NCI-H2227 (cell line): ENCODE measurements around the gene ZNF772.
"Not testable (repeated sequence)": the region's sequence is repeated elsewhere in the genome, so short reads cannot be mapped to it uniquely, and the experiment has no call there.

Experiments
- DNase-seq: peaks from one replicate; lab custom pipeline; 2025; ENCODE audit not compliant: unreplicated experiment; lab: John Stamatoyannopoulos, UW

ZNF772 gene

DNA sequence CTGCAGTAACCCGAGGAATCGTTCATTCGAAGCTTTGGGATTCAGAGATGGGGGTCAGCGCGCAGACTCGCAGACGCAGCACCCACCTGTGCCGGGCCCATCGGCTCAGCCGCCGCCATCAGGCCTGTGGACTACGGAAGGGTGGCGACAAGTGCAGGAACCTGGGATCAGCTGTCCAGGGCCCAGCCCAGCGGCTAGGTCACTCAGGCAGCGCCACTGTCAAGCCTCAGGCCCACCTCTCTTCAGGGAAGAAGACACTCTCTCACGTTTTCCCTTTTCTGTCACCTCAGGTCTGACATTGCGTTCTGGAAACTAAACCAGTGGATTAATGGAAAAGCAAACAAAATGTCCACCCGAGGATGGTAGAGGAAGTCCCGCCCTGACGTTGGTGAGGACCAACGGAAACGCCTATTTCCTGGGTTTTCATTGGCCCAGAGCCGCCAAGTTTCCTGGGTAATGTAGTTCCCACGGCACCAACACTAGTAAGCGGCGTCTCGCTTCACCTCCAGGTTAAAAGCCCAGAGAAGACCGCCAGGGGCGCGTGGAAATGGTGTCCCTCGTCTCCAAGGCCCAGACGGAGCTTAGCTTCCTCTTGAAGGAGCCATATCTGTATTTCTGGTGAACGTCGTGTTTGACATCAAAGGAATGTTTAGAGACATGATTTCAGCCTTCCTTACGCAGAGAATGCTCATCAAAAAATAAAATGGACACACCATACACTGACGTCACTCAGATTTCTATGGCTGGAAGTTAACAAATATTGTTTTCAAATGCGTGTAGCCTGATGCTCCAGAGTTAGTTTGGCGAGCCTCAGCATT is at the start of gene ZNF772:
ZNF772 (minus strand) TSS at position 376 of the 818 bp plus-strand sequence; CDS start at position 119, 257 bp downstream.
- DNase-seq: peak; percentile 98

DNA sequence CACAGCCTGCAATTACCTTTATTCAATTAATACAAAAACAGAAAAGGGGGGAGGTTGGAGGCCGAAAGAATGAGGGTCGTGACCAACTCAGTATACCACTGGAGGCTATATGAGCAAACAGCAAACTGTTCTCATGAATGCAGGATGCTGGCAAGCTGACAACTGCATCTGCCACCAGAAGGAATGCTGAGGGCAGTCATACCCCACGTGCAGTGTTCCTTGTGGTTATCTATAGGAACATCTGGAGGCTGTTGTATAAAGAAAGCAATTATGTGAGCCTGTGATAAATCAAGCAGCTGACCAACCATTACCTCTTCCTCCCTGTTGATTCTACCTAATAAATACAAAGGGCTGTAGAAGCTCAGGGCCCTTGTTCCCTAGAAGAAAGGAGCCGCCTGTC is 40.7 kb upstream of the ZNF772 start:
- not testable (repeated sequence) for DNase-seq

DNA sequence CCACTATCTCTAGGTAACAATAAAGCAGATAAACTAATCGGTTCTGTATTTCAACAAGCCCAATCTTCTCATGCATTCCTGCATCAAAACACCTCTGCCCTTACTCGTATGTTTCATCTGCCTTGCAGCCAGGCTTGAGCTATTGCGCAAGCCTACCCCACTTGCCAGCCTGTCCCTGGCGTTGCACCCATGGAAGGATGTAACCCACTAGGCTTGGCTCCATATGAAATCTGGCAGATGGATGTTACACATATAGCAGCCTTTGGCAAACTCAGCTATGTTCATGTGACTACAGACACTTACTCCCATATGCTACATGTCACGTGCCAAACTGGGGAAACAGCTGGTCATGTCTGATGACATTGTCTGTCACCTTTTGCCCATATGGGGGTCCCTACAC is 37.9 kb upstream of the ZNF772 start:
- no peak for DNase-seq

DNA sequence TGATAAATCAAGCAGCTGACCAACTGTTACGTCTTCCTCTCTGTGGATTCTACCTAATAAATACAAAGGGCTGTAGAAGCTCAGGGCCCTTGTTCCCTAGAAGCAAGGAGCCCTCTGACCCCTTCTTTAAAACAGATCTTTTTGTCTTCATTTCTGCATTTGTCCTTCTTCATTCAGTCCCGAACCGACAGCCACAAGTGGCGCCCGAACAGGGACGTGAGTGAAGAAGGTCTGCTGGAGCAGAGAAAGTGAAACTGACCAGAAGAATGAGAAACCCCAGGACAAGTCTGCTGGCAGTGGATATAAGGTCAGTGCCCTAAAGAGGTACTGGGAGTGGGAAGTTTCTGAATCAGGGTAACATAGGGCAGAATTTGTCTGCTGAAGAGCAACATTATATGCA is 35.5 kb upstream of the ZNF772 start:
- DNase-seq: peak; percentile 62

DNA sequence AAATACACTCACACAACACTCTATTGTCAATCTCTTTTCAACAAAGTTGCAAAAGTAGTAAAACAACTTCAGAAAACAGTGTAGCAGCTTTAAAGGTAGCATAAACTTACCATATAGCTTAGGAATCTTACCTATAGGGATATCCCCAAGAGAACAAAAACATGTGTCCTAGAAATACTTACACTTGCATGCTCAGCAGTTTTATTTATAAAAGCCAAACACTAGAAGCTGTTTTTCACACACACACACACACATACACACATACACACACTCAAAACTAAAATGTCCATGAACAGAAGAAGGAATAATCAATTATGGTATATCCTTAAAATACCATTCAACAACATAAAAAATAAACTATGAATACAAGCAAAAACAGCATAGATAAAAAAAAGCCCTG is 34.1 kb upstream of the ZNF772 start:
- no peak for DNase-seq

DNA sequence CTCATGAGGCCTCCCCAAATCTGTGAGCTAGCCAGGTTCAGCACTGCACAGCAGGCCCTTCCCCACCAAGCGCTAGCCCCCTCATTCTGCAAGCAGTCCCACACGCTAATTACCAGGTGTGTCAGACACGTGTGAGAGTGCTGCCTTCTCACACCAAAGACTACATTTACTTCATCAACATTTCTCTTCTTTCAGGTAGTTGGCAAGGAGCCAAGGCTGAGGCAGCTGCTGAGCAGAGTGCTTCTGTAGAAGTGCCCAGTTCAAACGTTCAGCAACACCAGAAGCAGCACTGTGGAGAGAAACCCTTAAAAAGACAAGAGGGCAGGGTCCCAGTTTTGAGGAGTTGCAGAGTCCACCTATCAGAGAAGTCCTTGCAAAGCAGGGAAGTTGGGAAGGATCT is 28.8 kb upstream of the ZNF772 start:
- DNase-seq: no peak

DNA sequence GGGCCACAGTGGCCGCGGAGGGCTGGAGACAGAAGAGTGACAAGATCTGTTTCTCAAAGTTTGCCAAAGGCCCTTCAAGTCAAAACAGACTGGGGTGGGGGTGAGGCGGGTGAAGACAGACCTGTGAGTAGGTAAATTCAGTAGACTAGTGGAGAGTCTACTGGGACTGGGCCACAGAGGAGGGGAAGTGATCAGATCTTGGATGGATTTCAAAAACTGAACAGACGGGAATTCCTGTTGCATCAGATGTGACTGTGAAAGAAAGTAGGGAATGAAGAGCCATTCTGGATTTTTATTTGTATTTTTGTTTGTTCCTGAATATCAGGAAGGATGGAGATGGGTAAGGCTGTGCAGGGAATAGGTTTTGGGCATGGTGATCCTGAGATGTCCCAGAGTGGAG is 23.0 kb upstream of the ZNF772 start:
- DNase-seq: not testable (repeated sequence)

DNA sequence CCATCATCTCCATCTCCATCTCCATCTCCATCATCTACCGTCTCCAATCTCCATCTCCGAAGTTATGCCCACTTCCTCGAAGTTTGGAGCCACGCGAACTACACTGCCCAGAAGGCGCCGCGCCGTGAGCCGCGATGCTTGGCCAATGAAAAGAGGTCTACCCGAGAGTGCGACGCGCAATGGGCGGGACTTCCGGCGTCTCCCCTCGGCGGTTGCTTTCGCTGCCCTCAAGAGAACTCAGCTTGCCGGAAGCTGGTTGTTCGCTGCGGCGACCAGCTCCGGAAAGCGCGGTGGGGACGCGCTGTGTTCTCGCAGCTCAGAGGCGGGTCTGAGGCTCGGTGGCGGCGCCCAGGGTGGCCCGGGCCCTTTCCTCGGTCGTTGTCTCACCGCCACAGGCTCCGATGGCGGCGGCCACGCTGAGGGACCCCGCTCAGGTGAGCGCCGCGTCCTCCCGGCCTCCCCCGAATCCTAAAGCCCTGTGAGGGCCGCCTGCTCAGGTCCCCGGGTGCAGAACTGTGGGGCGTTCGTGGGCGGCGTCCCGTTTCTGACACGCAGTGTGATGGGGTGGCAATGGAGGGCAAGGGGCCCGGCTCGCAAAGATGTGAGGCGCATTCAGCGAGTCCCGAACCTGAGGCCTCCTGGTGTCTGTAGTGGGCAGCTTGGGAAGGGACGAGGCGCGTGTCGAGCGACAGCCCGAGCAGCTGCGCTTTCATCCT is 22.5 kb upstream of the ZNF772 start, which contains the start of gene ZNF773:
ZNF773 (plus strand) TSS at position 259 of the 716 bp plus-strand sequence; CDS start at position 402, 143 bp downstream.
- peak; percentile 100 for DNase-seq

DNA sequence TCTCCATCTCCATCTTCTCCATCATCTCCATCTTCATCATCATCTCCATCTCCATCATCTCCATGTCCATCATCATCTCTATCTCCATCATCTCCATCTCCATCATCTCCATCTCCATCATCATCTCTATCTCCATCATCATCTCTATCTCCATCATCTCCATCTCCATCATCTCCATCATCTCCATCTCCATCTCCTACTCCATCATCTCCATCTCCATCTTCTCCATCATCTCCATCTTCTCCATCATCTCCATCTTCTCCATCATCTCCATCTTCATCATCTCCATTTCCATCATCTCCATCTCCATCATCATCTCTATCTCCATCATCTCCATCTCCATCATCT is 21.9 kb upstream of the ZNF772 start:
- not testable (repeated sequence) for DNase-seq

DNA sequence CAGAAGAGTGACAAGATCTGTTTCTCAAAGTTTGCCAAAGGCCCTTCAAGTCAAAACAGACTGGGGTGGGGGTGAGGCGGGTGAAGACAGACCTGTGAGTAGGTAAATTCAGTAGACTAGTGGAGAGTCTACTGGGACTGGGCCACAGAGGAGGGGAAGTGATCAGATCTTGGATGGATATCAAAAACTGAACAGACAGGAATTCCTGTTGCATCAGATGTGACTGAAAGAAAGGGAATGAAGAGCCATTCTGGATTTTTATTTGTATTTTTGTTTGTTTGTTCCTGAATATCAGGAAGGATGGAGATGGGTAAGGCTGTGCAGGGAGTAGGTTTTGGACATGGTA is 10.9 kb upstream of the ZNF772 start:
- not testable (repeated sequence) for DNase-seq

DNA sequence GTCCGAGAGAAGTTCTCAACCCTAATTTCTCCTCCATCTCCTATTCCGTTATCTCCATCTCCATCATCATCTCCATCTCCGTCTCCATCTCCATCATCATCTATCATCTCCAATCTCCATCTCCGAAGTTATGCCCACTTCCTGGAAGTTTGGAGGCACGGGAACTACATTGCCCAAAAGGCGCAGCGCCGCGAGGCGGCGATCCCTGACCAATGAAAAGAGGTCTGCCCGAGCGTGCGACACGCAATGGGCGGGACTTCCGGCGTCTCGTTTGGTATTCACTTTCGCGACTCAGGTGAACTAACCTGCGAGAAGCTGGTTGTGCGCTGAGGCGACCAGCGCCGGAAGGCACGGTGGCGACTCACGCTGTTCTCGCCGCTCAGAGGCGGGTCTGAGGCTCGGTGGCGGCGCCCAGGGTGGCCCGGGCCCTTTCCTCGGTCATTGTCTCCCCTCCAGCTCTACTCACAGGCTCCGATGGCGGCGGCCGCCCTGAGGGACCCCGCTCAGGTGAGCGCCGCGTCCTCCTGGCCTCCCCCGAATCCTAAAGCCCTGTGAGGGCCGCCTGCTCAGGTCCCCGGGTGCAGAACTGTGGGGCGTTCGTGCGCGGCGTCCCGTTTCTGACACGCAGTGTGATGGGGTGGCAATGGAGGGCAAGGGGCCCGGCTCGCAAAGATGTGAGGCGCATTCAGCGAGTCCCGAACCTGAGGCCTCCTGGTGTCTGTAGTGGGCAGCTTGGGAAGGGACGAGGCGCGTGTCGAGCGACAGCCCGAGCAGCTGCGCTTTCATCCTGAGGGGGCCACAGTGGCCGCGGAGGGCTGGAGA is 10.3 kb upstream of the ZNF772 start, which contains the start of gene ZNF419:
ZNF419 (plus strand) TSS at position 274 of the 822 bp plus-strand sequence; CDS start at position 475, 201 bp downstream.
- DNase-seq: peak; percentile 98

DNA sequence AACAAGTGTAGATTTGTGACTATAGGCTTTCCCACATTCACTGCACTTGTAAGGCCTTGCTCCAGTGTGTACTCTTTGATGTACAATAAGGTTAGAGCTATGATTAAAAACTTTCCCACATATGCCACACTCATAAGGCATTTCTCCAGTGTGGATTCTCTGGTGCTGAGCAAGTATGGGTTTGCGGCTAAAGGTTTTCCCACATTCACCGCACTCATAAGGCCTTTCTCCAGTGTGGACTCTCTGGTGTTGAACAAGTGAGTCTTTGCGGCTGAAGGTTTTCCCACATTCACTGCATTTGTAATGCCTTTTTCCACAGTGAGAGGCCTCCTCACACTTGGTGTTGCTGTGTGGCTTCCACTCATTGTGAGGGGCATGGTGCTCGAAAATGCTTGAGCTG is 3.7 kb downstream of the ZNF772 start:
- peak; percentile 25 for DNase-seq

DNA sequence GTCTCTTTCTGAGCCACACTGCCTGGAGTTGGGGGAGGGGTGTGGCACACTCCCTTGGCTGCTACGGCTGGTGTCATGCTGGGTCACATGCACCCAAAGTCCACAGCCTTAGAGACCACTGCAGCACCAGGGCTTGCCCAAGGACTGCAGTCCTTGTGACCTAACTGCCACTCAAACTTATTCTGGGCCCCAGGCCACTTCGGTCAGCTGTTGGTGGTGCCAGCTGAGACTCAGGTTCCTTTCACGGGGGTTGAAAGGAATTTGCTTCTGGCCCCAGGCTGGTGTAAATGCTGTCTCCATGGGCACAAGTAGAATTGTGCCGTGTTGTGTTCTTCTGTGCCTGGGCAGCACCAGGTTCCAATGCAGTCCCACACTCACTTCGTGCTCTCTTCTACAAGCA is 10.9 kb downstream of the ZNF772 start:
- no peak for DNase-seq

DNA sequence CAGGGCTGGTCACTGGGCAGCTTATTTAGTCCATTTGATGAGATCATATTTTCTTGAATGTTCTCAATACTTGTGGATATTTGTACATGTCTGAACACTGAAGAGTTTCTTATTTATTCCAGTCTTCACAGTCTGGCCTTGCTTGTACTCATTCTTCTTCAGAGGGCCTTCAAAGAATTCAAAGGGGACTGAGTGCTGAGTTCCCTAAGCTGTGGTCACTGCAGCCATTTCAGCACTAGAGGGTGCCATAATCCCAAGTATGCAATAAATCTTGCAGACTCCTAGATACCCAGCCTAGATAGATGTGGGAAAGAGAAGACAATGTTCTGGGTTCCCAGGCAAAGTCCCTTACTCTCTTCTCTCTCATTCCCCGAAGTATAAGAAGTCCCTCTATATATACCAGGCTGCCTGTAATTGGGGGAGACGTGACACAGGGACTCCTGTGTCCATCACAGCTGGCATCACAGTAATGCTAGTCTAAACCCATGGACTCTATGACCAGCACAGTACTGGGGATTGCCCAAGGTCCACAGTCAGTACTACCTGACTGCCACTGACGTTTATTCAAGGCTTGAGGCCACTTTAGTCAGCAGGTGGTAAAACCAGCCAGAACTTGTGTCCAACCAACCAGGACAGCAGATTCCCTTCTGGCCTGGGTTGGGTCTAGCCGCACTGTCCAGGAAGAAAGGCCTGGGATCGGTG is 11.5 kb downstream of the ZNF772 start:
- DNase-seq: no peak

DNA sequence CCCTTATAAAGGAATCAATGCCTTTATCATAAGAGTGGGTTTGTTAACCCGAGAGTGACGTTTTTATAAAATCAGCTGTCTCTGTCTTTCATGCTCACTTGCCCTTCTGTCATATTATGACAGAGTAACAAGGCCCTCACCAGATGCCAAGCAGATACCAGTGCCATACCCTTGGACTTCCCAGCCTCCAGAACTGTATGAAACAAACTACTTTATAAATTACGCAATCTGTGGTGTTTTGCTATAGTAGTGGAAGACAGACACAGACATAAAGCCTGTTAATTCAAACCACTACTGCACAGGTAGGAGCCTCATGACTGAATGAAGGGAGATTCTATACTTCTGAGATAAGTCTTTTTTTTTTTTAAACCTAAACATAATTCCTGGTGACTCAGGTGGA is 25.1 kb downstream of the ZNF772 start:
- no peak for DNase-seq

DNA sequence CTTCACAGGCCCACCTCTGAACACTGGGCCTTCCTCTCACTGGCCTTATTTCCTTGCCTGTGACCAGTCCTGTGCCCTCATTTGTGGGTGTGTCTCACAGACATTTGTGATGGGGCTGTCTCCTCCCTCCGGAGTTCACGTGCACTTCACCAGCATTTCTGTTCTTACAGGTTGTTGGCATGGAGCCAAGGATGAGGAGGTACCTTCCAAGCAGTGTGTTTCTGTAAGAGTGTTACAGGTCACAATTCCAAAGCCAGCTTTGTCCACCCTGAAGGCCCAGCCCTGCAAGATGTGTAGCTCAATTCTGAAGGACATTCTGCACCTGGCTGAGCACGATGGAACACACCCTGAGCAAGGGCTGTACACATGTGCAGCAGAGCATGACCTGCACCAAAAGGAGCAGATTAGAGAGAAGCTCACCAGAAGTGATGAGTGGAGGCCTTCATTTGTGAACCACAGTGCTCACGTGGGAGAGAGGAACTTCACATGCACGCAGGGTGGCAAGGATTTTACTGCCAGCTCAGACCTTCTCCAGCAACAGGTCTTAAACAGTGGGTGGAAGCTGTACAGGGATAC is 34.2 kb downstream of the ZNF772 start:
- no peak for DNase-seq

DNA sequence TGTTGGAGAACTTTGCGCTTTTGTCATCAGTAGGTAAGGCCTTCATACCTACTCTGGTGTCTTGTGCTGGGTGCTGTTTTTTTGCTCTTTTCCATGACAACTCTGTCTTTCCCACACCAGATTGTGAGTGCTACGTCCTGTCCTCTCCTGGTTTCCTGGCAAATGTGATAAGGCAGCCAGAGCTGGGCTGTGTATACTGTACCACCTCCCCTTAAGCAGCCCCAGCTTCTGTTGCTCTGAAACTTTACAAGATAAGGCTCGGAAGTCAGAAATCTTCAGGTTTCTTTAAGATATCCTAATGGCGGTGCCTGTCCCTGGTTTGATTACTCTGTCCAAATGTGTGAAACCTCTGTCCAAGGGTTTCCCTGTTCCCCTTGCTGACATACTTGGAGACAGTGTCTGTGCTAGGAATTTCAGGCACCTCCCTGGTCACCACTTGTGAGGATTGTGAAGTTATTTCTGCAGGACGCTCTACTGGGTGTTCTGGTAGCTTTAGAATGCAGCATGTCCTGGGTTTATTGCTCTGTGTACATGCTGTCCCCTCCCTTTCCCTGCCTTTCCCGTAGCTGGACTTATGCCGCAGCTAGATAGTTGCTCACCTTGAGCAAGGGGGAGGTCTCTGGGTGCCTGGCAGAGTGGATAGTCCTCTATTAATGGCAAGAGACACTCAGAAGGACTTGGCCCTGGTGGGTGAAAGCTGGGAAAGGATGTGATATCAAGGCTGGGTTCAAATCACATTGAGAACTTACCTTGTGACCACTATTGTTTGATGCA is 35.2 kb downstream of the ZNF772 start:
- DNase-seq: no peak

DNA sequence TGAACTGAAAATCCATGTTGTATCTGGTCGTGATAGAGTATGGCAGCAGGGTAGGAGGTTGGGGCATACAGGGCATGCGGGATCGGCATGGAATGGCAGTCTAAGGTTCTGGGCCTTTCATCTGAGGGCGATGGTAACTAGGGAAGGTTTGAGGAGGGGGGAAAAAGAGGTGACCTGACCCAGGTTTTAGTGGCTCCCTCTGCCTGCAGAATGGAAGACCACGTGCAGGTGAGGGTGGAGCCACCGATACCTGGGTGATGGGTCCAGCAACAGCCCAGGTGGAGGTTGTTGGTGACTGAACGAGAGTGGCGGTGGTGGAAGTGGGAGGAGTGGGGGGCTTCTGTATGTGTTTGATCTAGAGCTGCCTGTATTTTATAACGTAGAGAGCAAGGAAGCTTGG is 38.4 kb downstream of the ZNF772 start:
- DNase-seq: no peak

DNA sequence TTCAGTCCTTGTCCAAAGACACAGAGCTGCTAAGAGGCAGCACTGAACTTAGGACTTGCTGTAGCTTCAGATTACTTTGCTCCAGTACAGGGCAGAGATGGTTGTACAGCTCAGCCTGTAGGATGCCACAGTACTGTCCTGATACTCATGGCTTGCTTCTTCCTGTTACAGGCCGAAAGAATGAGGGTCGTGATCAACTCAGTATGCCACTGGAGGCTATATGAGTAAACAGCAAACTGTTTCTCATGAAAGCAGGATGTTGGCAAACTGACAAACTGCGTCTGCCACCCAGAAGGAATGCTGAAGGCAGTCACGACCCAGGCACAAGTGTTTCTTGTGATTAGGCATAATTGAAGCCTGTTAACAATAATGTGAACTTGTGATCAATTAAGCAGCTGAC is 39.4 kb downstream of the ZNF772 start:
- DNase-seq: no peak

DNA sequence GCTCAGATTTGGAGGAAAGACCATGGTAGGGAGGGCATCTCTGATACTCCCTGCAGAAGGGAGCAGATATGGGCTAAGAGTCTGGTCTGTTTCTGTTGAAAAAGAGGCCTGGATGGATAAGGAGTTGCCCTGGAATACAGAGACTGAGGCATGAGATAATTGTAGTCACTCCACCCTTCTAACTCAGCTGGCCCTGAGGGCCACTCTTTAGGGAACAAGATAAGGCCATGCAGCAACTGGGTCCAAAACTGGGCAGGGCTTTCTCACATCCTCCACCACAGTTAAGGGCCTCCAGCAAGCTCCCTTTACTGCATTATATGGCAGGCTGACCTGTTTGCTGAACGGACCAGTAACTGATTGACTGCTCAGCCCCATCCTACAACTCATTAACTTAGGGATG is 40.9 kb downstream of the ZNF772 start:
- no peak for DNase-seq
